GM23338 (cell line): ENCODE results near the gene TRIM71. TPM values are rescaled to one million over a fixed set of nuclear protein-coding genes. Genes with fewer than 3 reads are reported as not detected.

Experiments
- CTCF ChIP-seq, 2 experiments: fragments of 200-600 bp in 1 of 2; sonication (generic) in 1 of 2; conservative IDR thresholded peaks; 2 replicates each; pipeline versions ENCODE4 v1.5.1 to v1.6.1; 2016 to 2017; ENCODE audit warnings: antibody characterized with exemption in 2 of 2, low read depth in 2 of 2, mild to moderate bottlenecking in 2 of 2, moderate library complexity in 1 of 2
- ETS1 ChIP-seq: IDR thresholded peaks from 2 replicates; pipeline ENCODE4 v1.6.1; 2016; ENCODE audit warnings: antibody characterized with exemption
- REST ChIP-seq: IDR thresholded peaks from one replicate; pipeline ENCODE4 v1.6.1; 2018; ENCODE audit warnings: antibody characterized with exemption; ENCODE audit not compliant: unreplicated experiment
- ZNF462 ChIP-seq: fragments of 250-450 bp; sonication (Bioruptor Pico); IDR thresholded peaks from 2 replicates; pipeline ENCODE4 v1.5.0; 2020; ENCODE audit warnings: mild to moderate bottlenecking, moderate library complexity
- polyA plus RNA-seq: library from polyadenylated mRNA; unstranded; fragments of >200 nt; fragmentation: Nextera tagmentation; extraction: Ambion mirVana; gene quantifications from 2 replicates; pipeline ENCODE4 v1.2.1, GENCODE V29; 2016
- total RNA-seq: library from RNA; depleted of rRNA; stranded (reverse); fragments of >200 nt; shearing (Covaris generic); gene quantifications from 2 replicates; pipeline ENCODE4 v1.2.3, GENCODE V29; 2014

Gene TRIM71
- total and polyA plus RNA-seq, 2 experiments from 2014 or later, result 71.5 to 346 TPM

- TF ChIP-seq ZNF462 (CRISPR knock-in tag) (no peak), ETS1 (no peak), CTCF (conservative IDR thresholded peaks at IDR 0.05; ENCODE audit: low read depth in 2 of 2) (no peak), REST (no peak)
Observed at GRCh38 chr3:32856355-32856889, 38.6 kb downstream of the TRIM71 start (continued).
